IPS DF 6.9 (cell line): ENCODE results near the gene ANKUB1.

Experiments used
- DNase-seq: peaks from one replicate; pipeline ENCODE4 v3.0.0-alpha.2; 2013; ENCODE audit warnings: low read depth, low spot score
- H3K27ac ChIP-seq: one replicate; pipeline ENCODE4 v1.5.1; 2013; ENCODE audit warnings: low read length, control low read depth
- H3K27me3 ChIP-seq: 2 replicates; pipeline ENCODE4 v1.6.1; 2013; ENCODE audit warnings: mild to moderate bottlenecking, low read length; ENCODE audit not compliant: control insufficient read depth, insufficient read depth
- H3K36me3 ChIP-seq: 2 replicates; pipeline ENCODE4 v1.6.1; 2013; ENCODE audit warnings: low read length; ENCODE audit not compliant: control insufficient read depth, insufficient read depth
- H3K4me1 ChIP-seq: 2 replicates; pipeline ENCODE4 v1.6.1; 2013; ENCODE audit warnings: low read length; ENCODE audit not compliant: control insufficient read depth, insufficient read depth
- H3K4me3 ChIP-seq: 2 replicates; pipeline ENCODE4 v1.5.1; 2013; ENCODE audit warnings: mild to moderate bottlenecking, low read length
- H3K9me3 ChIP-seq: 2 replicates; pipeline ENCODE4 v1.6.1; 2013; ENCODE audit warnings: low read length, inconsistent platforms; ENCODE audit not compliant: control insufficient read depth, insufficient read depth
- WGBS: extraction: QIAGEN DNeasy Blood & Tissue Kit; methylation state at CpG from one replicate; pipeline ENCODE4 v1.1.7; 2013; ENCODE audit warnings: mixed read lengths, missing lambda C conversion rate; ENCODE audit not compliant: insufficient read length, insufficient coverage; 5-methylcytosine and 5-hydroxymethylcytosine counted together

The ANKUB1 gene

GRCh38 chr3:149765762-149766334 lies 26.5 kb downstream of the ANKUB1 start:
- Histone ChIP-seq H3K27me3 (no peaks in the 10 kb centered on the region), H3K4me3 (no peak overlapping the region), H3K27ac (no peak overlapping the region), H3K36me3 (no peaks in the 10 kb centered on the region), H3K4me1 (no peaks in the 10 kb centered on the region), H3K9me3 (no peaks in the 10 kb centered on the region)
- WGBS: no CpG with 5 or more reads among the region's 2 CpGs
- DNase-seq: no peak

DNA sequence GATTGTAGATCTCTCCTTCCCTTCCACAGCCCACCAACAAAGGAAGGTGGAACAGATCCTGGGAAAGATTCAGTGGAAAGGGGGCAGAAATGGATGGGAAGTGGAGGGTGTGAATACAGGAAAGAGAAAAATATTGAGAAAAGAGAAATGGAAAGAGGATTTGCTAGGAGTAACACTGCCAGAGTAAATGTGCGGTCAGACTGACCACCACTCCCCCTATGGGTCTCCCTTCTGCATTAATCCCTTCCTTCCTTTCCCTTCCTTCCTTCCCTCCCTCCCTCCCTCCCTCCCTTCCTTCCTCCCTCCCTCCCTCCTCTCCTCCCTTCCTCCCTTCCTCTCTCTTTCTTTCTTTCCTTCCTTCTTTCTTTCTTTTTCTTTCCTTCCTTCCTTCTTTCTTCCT lies 28.1 kb downstream of the ANKUB1 start:
- WGBS: no CpG with 5 or more reads among the region's 1 CpG
- DNase-seq: no peak
- Histone ChIP-seq H3K9me3 (no peaks in the 10 kb centered on the region), H3K4me1 (no peaks in the 10 kb centered on the region), H3K27ac (no peak overlapping the region), H3K27me3 (no peaks in the 10 kb centered on the region), H3K36me3 (no peaks in the 10 kb centered on the region), H3K4me3 (no peak overlapping the region)

DNA sequence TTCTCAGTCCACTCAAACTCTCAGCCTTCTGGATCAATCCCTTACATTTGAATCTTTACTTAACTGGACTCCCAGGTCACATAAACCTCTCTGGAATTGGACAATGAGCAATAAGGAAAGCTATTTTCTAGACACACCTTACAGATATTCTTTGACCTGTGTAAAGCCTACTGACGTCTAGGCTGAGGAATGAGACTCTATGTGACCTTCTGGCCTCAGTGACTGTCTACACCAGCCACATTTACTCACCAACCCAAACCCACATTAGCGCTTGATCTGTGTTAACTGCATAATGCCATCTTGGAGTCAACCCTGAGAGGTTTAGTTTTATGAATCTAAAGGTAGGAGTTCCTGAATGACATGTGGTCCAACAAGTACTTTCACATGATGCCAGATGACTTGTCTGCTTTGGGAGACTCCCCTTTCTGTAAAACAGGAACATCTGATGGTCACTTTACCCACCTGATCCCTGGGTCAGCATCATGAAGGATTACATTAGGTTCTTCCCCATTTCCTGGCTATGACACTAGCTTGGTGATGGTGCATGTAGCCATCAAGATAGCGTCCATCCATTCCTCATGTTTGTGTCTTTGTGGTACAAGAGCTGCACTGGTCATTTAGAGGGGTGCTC lies 28.7 kb downstream of the ANKUB1 start:
- Histone ChIP-seq H3K4me3 (no peak overlapping the region), H3K4me1 (no peaks in the 10 kb centered on the region), H3K27ac (no peak overlapping the region), H3K27me3 (no peaks in the 10 kb centered on the region), H3K9me3 (no peaks in the 10 kb centered on the region), H3K36me3 (no peaks in the 10 kb centered on the region)
- no CpG with 5 or more reads among the region's 3 CpGs for WGBS
- no peak for DNase-seq

- Histone ChIP-seq H3K27ac (no peak overlapping the region), H3K9me3 (no peaks in the 10 kb centered on the region), H3K27me3 (no peaks in the 10 kb centered on the region), H3K36me3 (no peaks in the 10 kb centered on the region), H3K4me3 (no peak overlapping the region), H3K4me1 (no peaks in the 10 kb centered on the region)
- no peak for DNase-seq
Measured at GRCh38 chr3:149753717-149754116, 38.6 kb downstream of the ANKUB1 start.

GRCh38 chr3:149752788-149753136 lies 39.6 kb downstream of the ANKUB1 start:
- Histone ChIP-seq H3K4me1 (no peaks in the 10 kb centered on the region), H3K27ac (no peak overlapping the region), H3K4me3 (peak overlapping the region; percentile 97; the same call in 1 of the 2 replicates), H3K27me3 (no peaks in the 10 kb centered on the region), H3K36me3 (no peaks in the 10 kb centered on the region; the same call in 1 of the 2 replicates), H3K9me3 (no peaks in the 10 kb centered on the region)
- DNase-seq: no peak

DNA sequence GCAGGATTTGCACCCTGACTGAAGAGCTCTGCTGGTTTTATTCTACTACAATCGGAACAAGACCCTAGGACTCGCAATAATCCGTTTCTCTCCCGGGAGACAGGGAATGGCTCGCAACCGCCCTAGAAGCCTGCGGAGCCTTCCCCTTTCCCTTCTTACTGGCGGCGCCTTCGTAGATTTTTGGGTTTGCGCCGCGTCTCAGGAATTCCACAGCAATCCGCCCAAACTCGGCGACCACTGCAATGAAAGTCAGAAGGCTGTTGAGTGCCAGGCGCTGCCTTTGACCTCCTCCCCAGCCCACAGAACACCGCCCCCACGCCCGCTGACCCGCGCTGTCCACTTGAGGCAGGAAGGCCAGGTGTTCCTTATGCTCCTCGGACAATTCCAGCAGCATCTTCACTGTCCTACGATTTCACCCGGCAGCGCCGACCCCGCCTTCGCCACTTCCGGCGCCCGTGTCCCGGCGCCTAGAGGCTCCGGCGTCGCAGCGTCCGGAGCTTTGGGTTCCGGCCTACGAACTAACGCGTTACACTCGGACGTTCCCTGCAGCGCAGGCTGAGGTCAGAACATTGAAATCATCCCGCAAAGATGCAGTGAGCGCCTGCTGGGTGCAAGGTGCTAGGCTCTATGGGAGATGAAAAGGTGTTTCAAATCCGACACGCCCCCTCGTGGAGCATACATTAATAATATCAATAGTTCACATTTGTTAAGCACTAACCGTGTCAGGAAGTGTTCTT lies 40.1 kb downstream of the ANKUB1 start, which contains the start of gene COMMD2:
Gene COMMD2, minus strand, starts transcription at position 439 of the 737 bp plus-strand sequence. Its CDS starts 45 bp downstream, at position 394.
- Histone ChIP-seq H3K27me3 (no peaks in the 10 kb centered on the region), H3K36me3 (no peaks in the 10 kb centered on the region; the same call in 1 of the 2 replicates), H3K4me3 (peak within 1 kb of the TSS; percentile 97), H3K9me3 (no peaks in the 10 kb centered on the region), H3K4me1 (no peaks in the 10 kb centered on the region), H3K27ac (no peak within 1 kb of the TSS)
- WGBS: no CpG with 5 or more reads among the region's 52 CpGs
- DNase-seq: peak; percentile 75

- H3K27ac ChIP-seq: no peak overlapping the region
- H3K9me3 ChIP-seq: no peaks in the 10 kb centered on the region
- no peaks in the 10 kb centered on the region for H3K4me1 ChIP-seq
- no CpG with 5 or more reads among the region's 4 CpGs for WGBS
- H3K36me3 ChIP-seq: no peaks in the 10 kb centered on the region; the same call in 1 of the 2 replicates
- H3K4me3 ChIP-seq: peak overlapping the region; percentile 97; the same call in 1 of the 2 replicates
- DNase-seq: no peak
- H3K27me3 ChIP-seq: no peaks in the 10 kb centered on the region
Measured at GRCh38 chr3:149751551-149751950, 40.8 kb downstream of the ANKUB1 start.

DNA sequence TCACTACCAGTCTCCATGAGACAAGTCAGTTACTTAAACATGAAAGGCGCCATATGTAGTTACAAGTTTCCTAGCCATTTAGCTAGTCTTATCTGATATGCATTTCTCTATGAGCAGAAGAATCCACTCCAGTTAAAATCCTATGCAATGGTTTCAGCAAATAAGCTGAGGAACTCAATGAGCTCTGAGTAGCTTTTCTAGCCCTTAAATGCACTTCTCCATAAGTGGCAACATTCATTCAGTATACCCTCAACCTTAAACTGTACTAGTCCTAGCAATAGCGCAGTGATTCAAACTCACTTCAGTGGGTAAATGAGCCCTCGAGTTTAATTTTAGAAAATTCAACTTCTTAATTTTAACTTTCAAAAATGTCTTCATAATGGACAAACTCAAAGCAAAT lies 47.7 kb downstream of the ANKUB1 start:
- H3K27ac ChIP-seq: no peak overlapping the region
- no peaks in the 10 kb centered on the region for H3K4me1 ChIP-seq
- DNase-seq: no peak
- no peaks in the 10 kb centered on the region for H3K9me3 ChIP-seq
- H3K36me3 ChIP-seq: no peaks in the 10 kb centered on the region; the same call in 1 of the 2 replicates
- WGBS: no CpG with 5 or more reads among the region's 3 CpGs
- no peaks in the 10 kb centered on the region for H3K27me3 ChIP-seq
- no peak overlapping the region for H3K4me3 ChIP-seq

GRCh38 chr3:149744151-149744550 lies 48.2 kb downstream of the ANKUB1 start:
- no peaks in the 10 kb centered on the region; the same call in 1 of the 2 replicates for H3K36me3 ChIP-seq
- DNase-seq: no peak
- H3K4me3 ChIP-seq: no peak overlapping the region

DNA sequence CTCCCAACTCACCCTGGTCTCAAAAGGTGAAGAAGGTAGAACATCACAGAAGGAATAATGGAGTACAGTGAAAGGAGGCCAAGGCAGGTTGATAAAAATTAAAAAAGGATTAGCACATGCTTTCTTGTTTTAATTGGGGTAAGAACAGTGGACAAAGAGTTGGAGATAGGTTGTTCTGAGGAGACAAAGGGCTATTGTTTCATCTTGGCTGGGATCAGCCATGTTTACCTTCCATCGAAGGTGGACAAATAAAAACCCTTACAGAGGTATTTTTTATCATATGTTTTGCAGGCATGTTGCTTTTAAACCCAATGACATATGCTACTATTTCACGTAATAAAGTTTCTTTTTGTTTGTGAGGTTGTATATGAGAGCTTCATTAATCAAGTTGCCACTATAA lies 53.0 kb downstream of the ANKUB1 start:
- DNase-seq: no peak
- no peak overlapping the region for H3K27ac ChIP-seq
- H3K9me3 ChIP-seq: no peaks in the 10 kb centered on the region
- H3K4me1 ChIP-seq: no peaks in the 10 kb centered on the region
- WGBS: no CpG with 5 or more reads among the region's 2 CpGs
- no peaks in the 10 kb centered on the region for H3K27me3 ChIP-seq
- H3K4me3 ChIP-seq: no peak overlapping the region
- no peaks in the 10 kb centered on the region; the same call in 1 of the 2 replicates for H3K36me3 ChIP-seq

More at GRCh38 chr3:149744151-149744550, 48.2 kb downstream of the ANKUB1 start:
- Histone ChIP-seq H3K27me3 (no peaks in the 10 kb centered on the region), H3K27ac (no peak overlapping the region), H3K4me1 (no peaks in the 10 kb centered on the region), H3K9me3 (no peaks in the 10 kb centered on the region)
